Panc1 (cell line): ENCODE measurements around the gene THBS4. TPM values are rescaled to one million over a fixed set of nuclear protein-coding genes. Genes with fewer than 3 reads are reported as not detected.

Experiments
- ATAC-seq: fragments of 200-7000 bp; cut with Tn5 transposase; 2 replicates; pipeline ENCODE4 v1.9.1; 2020; ENCODE audit warnings: mild to moderate bottlenecking, moderate library complexity
- BruUV-seq: library from RNA; stranded (reverse); fragments of 400-500 nt; replicated peaks from 2 replicates; lab custom pipeline; 2021; lab: Mats Ljungman, UMichigan
- CTCF ChIA-PET: fragments of 300-600 bp; sonication (Branson Sonifier 250); formaldehyde crosslinking; loops from one replicate; lab custom pipeline; 2022; ENCODE audit warnings: antibody characterized with exemption; lab: Charles Lee
- POLR2A ChIA-PET: fragments of 300-600 bp; sonication (Branson Sonifier 250); formaldehyde crosslinking; loops from one replicate; lab custom pipeline; 2022; ENCODE audit warnings: antibody characterized with exemption; lab: Charles Lee
- DNase-seq: peaks from one replicate; pipeline ENCODE4 v3.0.0-alpha.2; 2010; ENCODE audit warnings: low read depth, low spot score
- H3K27ac ChIP-seq: 2 replicates; pipeline ENCODE4 v1.5.1; 2011; ENCODE audit warnings: mild to moderate bottlenecking, low read length, inconsistent platforms
- H3K27me3 ChIP-seq: fragments of 200-500 bp; sonication (Bioruptor generic); 2 replicates; pipeline ENCODE4 v1.6.0; 2014; ENCODE audit warnings: low read length, inconsistent platforms; ENCODE audit not compliant: control insufficient read depth, insufficient read depth
- H3K36me3 ChIP-seq: fragments of 200-500 bp; sonication (Bioruptor generic); 2 replicates; pipeline ENCODE4 v1.5.1; 2014; ENCODE audit warnings: inconsistent platforms, mild to moderate bottlenecking, low read length, moderate library complexity; ENCODE audit not compliant: control insufficient read depth, insufficient read depth
- H3K4me1 ChIP-seq: 2 replicates; pipeline ENCODE4 v1.5.1; 2011; ENCODE audit warnings: inconsistent platforms, mild to moderate bottlenecking, low read length, moderate library complexity; ENCODE audit not compliant: control insufficient read depth, insufficient read depth
- H3K4me3 ChIP-seq, 2 experiments: 2 replicates each; pipeline ENCODE4 v1.5.1; 2011 to 2012; ENCODE audit warnings: low read depth in 2 of 2, low read length in 2 of 2, mild to moderate bottlenecking in 2 of 2, inconsistent platforms in 1 of 2, moderate library complexity in 1 of 2
- H3K9me3 ChIP-seq: fragments of 200-500 bp; sonication (Bioruptor generic); 2 replicates; pipeline ENCODE4 v1.5.1; 2014; ENCODE audit warnings: low read depth, mild to moderate bottlenecking, inconsistent platforms, low read length, moderate library complexity; ENCODE audit not compliant: control insufficient read depth, insufficient read depth
- POLR2AphosphoS5 ChIP-seq: IDR thresholded peaks from 2 replicates; pipeline ENCODE4 v1.6.1; 2012; ENCODE audit warnings: mild to moderate bottlenecking, low read depth, low read length, moderate library complexity
- SIN3A ChIP-seq: IDR thresholded peaks from 2 replicates; pipeline ENCODE4 v1.6.1; 2012; ENCODE audit warnings: low read depth, mild to moderate bottlenecking, low read length, moderate library complexity, borderline replicate concordance; ENCODE audit not compliant: insufficient read depth
- TCF7L2 ChIP-seq: IDR thresholded peaks from 2 replicates; pipeline ENCODE4 v1.6.1; 2011; ENCODE audit warnings: mild to moderate bottlenecking, low read depth, low read length, inconsistent platforms
- in situ Hi-C: cut with HindIII; loops from 2 replicates; pipeline ENCODE4 v1.10.0; 2016; ENCODE audit warnings: low sequenced_read_pairs, low pct_unique_long_range_greater_than_20kb
- intact Hi-C: fragments of 100-400 bp; cut with micrococcal nuclease; formaldehyde crosslinking; loops from one replicate; pipeline ENCODE4 v1.10.0; 2022; ENCODE audit not compliant: unreplicated experiment
- total RNA-seq: library from RNA; stranded (reverse); gene quantifications from one replicate; pipeline ENCODE4 v1.2.1, GENCODE V29; 2021; ENCODE audit not compliant: unreplicated experiment
- TF ChIP-seq, protein P1 (sequence below), 2 experiments: IDR thresholded peaks; 2 replicates each; pipeline ENCODE4 v1.6.1; 2011 to 2012; ENCODE audit warnings: low read depth in 2 of 2, control low read depth in 1 of 2, low read length in 1 of 2, mild to moderate bottlenecking in 1 of 2, moderate library complexity in 1 of 2; ENCODE audit not compliant: insufficient read depth in 1 of 2
- TF ChIP-seq, protein P2 (sequence below): fragments of 450-650 bp; IDR thresholded peaks from 2 replicates; pipeline ENCODE4 v1.5.1; 2017; ENCODE audit warnings: mild to moderate bottlenecking

THBS4 gene
- total RNA-seq, 1 experiment from 2014 or later: 0.31 TPM

DNA sequence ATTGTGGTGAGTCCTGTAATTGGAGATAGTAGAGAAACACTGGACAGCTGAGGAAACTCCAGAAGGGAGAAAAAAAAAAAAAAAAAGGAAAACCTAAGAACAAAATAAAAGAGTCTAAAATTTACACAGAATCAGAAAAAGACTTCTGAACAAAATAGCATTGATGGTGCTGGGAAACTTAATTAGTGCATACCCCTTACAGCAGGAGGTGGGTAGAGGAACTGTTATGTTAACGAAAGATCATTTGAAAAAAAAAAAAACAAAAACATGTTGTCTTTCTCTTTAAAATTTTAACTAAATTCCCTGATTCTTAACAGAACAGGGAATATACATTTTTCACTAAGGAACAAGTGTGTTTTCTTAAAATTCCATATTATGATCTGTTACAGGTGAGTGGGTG, 32.5 kb upstream of the THBS4 start:
- intact Hi-C loops (no loop called here), in situ Hi-C loops (no loop called here)
- no peak for ATAC-seq
- DNase-seq: no peak
- Histone ChIP-seq H3K4me1 (no peaks in the 10 kb centered on the region), H3K4me3 (no peak overlapping the region), H3K9me3 (no peaks in the 10 kb centered on the region), H3K36me3 (no peaks in the 10 kb centered on the region), H3K27me3 (peaks cover 11% of the 10 kb centered on the region), H3K27ac (no peak overlapping the region)
- no TSS peak for BruUV-seq
- TF ChIP-seq TCF7L2 (no peak), POLR2AphosphoS5 (no peak), SIN3A (no peak)
- TF ChIP-seq, protein P1, sequence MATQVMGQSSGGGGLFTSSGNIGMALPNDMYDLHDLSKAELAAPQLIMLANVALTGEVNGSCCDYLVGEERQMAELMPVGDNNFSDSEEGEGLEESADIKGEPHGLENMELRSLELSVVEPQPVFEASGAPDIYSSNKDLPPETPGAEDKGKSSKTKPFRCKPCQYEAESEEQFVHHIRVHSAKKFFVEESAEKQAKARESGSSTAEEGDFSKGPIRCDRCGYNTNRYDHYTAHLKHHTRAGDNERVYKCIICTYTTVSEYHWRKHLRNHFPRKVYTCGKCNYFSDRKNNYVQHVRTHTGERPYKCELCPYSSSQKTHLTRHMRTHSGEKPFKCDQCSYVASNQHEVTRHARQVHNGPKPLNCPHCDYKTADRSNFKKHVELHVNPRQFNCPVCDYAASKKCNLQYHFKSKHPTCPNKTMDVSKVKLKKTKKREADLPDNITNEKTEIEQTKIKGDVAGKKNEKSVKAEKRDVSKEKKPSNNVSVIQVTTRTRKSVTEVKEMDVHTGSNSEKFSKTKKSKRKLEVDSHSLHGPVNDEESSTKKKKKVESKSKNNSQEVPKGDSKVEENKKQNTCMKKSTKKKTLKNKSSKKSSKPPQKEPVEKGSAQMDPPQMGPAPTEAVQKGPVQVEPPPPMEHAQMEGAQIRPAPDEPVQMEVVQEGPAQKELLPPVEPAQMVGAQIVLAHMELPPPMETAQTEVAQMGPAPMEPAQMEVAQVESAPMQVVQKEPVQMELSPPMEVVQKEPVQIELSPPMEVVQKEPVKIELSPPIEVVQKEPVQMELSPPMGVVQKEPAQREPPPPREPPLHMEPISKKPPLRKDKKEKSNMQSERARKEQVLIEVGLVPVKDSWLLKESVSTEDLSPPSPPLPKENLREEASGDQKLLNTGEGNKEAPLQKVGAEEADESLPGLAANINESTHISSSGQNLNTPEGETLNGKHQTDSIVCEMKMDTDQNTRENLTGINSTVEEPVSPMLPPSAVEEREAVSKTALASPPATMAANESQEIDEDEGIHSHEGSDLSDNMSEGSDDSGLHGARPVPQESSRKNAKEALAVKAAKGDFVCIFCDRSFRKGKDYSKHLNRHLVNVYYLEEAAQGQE (IDR thresholded peaks at IDR 0.05; ENCODE audit: insufficient read depth in 1 of 2, low read depth in 2 of 2, low read length in 1 of 2): no peak
- TF ChIP-seq, protein P2, sequence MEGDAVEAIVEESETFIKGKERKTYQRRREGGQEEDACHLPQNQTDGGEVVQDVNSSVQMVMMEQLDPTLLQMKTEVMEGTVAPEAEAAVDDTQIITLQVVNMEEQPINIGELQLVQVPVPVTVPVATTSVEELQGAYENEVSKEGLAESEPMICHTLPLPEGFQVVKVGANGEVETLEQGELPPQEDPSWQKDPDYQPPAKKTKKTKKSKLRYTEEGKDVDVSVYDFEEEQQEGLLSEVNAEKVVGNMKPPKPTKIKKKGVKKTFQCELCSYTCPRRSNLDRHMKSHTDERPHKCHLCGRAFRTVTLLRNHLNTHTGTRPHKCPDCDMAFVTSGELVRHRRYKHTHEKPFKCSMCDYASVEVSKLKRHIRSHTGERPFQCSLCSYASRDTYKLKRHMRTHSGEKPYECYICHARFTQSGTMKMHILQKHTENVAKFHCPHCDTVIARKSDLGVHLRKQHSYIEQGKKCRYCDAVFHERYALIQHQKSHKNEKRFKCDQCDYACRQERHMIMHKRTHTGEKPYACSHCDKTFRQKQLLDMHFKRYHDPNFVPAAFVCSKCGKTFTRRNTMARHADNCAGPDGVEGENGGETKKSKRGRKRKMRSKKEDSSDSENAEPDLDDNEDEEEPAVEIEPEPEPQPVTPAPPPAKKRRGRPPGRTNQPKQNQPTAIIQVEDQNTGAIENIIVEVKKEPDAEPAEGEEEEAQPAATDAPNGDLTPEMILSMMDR: no peak
- ChIA-PET CTCF (interaction anchor here (0.6 kb wide), 1 partner anchor 18 kb away, joined by 3 read pairs; no protein-coding TSS in a partner anchor), POLR2A (interaction anchor here (0.5 to 0.6 kb wide), 2 partner anchors 390 to 1268 kb away, joined by 3 to 9 read pairs; no protein-coding TSS in a partner anchor)

DNA sequence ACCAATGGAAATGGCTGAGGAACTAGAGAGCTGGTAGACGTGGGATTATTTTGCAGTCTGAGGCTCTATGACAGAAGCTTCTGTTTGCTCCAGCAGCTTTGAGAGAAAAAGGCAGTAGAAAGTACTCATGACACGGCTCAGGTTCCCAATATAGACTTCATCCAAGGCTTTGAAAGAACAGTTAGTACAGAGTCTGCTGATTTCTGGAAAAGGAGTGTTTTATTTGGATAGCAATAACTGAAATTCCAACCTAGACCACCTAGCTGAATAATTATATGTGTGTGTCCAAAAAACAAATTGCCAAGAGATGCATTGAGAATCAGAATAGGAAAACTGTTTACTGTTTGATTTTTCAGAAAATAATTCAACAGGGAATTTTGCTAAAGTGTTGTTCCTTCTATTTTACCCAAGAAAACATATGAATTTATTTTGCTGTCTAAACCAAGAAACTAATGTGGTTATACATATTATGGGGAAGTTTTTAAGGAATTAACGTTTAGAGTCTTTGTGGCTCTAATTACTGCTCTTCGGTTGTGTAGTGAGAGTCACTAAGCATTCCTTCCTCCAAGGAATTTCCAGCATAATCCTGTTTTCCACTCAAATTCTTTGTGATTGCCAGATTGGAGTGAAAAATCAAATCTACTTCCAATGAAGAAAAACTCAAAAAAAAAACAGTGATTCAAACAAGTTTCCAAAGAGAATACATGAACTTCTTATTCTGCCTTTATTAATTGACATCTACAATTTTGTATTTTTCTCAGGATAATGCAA, 26.0 kb upstream of the THBS4 start:
- in situ Hi-C loops (no loop called here), intact Hi-C loops (no loop called here)
- H3K9me3 ChIP-seq: no peaks in the 10 kb centered on the region

More for the DNA sequence above, 26.0 kb upstream of the THBS4 start:
- POLR2A ChIA-PET: no interaction called here
- Histone ChIP-seq H3K36me3 (no peaks in the 10 kb centered on the region), H3K27ac (no peak overlapping the region), H3K4me1 (no peaks in the 10 kb centered on the region), H3K27me3 (peaks cover 4% of the 10 kb centered on the region; the same call in 1 of the 2 replicates), H3K4me3 (no peak overlapping the region)
- ATAC-seq (no peak), DNase-seq (no peak)
- no TSS peak for BruUV-seq
- TF ChIP-seq, protein P1 (IDR thresholded peaks at IDR 0.05; ENCODE audit: insufficient read depth in 1 of 2, low read depth in 2 of 2, low read length in 1 of 2): no peak
- TF ChIP-seq POLR2AphosphoS5 (no peak), SIN3A (no peak), TCF7L2 (no peak)
- TF ChIP-seq, protein P2: no peak
- CTCF ChIA-PET: interaction anchor here (0.6 kb wide), 1 partner anchor 241 kb away, joined by 4 read pairs; no protein-coding TSS in a partner anchor
